Measurements from ENCODE around the gene PCDHGA1.

Gene PCDHGA1

DNA sequence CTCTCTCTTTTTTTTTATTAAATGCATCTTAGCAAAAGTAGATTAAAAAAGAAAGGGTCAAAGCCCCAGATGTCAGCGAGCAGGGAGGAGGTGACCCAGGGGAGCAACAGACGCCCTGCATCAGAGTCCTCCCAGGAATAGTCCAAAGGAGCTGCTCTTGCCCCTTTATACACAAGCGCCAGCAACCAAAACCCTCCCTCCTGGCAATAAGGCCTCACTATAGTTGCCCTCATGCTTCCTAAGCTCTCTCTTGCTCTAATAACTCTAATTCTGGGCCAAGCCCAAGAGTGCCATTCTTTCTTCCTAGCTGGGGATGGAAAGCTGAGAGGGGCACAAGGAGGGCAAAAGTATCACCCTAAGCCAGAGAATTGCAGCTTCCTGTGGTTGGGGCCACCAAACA is 184.8 kb downstream of the PCDHGA1 start (continued):
- TF ChIP-seq, protein P1, sequence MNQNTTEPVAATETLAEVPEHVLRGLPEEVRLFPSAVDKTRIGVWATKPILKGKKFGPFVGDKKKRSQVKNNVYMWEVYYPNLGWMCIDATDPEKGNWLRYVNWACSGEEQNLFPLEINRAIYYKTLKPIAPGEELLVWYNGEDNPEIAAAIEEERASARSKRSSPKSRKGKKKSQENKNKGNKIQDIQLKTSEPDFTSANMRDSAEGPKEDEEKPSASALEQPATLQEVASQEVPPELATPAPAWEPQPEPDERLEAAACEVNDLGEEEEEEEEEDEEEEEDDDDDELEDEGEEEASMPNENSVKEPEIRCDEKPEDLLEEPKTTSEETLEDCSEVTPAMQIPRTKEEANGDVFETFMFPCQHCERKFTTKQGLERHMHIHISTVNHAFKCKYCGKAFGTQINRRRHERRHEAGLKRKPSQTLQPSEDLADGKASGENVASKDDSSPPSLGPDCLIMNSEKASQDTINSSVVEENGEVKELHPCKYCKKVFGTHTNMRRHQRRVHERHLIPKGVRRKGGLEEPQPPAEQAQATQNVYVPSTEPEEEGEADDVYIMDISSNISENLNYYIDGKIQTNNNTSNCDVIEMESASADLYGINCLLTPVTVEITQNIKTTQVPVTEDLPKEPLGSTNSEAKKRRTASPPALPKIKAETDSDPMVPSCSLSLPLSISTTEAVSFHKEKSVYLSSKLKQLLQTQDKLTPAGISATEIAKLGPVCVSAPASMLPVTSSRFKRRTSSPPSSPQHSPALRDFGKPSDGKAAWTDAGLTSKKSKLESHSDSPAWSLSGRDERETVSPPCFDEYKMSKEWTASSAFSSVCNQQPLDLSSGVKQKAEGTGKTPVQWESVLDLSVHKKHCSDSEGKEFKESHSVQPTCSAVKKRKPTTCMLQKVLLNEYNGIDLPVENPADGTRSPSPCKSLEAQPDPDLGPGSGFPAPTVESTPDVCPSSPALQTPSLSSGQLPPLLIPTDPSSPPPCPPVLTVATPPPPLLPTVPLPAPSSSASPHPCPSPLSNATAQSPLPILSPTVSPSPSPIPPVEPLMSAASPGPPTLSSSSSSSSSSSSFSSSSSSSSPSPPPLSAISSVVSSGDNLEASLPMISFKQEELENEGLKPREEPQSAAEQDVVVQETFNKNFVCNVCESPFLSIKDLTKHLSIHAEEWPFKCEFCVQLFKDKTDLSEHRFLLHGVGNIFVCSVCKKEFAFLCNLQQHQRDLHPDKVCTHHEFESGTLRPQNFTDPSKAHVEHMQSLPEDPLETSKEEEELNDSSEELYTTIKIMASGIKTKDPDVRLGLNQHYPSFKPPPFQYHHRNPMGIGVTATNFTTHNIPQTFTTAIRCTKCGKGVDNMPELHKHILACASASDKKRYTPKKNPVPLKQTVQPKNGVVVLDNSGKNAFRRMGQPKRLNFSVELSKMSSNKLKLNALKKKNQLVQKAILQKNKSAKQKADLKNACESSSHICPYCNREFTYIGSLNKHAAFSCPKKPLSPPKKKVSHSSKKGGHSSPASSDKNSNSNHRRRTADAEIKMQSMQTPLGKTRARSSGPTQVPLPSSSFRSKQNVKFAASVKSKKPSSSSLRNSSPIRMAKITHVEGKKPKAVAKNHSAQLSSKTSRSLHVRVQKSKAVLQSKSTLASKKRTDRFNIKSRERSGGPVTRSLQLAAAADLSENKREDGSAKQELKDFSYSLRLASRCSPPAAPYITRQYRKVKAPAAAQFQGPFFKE (tag by site-specific recombination; IDR thresholded peaks at IDR 0.05; ENCODE audit: borderline replicate concordance): no peak
- TF ChIP-seq SCRT2 (tag by site-specific recombination; IDR thresholded peaks at IDR 0.05): no peak
- TF ChIP-seq ZNF600 (tag by site-specific recombination; IDR thresholded peaks at IDR 0.05): no peak
- TF ChIP-seq FEZF1 (tag by site-specific recombination; IDR thresholded peaks at IDR 0.05): no peak
- no peak for TF ChIP-seq ZNF274 (IDR thresholded peaks at IDR 0.05; ENCODE audit: low read length)
- TF ChIP-seq ZNF274 (tag by site-specific recombination; IDR thresholded peaks at IDR 0.05; ENCODE audit: borderline replicate concordance): no peak
- no peak for TF ChIP-seq SCRT1 (tag by site-specific recombination; IDR thresholded peaks at IDR 0.05; ENCODE audit: borderline replicate concordance)
- no peak for TF ChIP-seq ZNF777 (tag by site-specific recombination; IDR thresholded peaks at IDR 0.05; ENCODE audit: borderline replicate concordance)
- TF ChIP-seq, protein P2, sequence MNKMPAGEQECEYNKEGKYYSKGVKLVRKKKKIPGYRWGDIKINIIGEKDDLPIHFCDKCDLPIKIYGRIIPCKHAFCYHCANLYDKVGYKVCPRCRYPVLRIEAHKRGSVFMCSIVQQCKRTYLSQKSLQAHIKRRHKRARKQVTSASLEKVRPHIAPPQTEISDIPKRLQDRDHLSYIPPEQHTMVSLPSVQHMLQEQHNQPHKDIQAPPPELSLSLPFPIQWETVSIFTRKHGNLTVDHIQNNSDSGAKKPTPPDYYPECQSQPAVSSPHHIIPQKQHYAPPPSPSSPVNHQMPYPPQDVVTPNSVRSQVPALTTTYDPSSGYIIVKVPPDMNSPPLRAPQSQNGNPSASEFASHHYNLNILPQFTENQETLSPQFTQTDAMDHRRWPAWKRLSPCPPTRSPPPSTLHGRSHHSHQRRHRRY (tag by site-specific recombination; IDR thresholded peaks at IDR 0.05): no peak

DNA sequence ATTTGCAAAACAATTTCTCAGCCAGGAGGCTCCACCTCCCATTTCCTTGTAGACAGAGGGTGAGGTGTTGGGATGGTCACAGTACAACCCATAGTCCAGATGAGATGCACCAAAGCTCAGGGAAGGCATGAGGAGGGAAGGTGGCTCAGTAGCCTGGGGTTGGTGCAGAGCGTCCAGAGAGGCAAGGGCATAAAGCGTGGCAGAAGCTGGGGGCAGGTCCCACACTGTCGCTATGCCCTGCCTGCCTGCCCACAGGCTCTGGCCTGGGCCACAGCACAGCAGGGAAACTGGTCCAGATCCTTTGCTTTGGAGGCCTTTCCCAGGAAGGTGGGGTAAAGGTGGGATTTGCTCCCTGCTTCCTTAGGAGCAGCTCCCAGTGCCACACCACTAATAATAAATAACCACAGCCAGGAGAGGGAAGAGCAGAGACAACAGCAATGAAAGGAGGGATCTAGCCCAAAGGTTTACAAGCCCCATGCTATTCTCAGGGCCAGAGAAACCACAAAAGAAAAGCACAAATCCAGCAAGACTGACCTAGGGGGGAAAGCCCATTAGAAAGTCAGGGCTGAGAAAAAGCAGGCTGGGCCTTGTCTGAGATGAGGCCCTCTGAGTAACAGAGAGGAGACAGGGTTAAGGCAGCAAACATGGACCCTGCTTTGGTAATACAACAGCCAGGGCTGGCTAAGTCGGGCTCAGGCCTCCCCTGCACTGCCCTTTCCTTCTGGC is 185.8 kb downstream of the PCDHGA1 start:
- CTCF ChIA-PET: interaction anchor here (0.6 to 5.8 kb wide), 9 partner anchors 7 to 360 kb away, joined by 3 to 67 read pairs (median 5); partner anchors contain the start of genes PCDHGA10, PCDHGA11 and PCDHGA2
- H3K9me3 ChIP-seq (ENCODE audit: control insufficient read depth, insufficient read depth, low read depth, low read length): no peaks in the 10 kb centered on the region
- POLR2A ChIA-PET: no interaction called here
- H3K4me1 ChIP-seq (ENCODE audit: control insufficient read depth, insufficient read depth, low read length): peaks cover 3% of the 10 kb centered on the region; the same call in 1 of the 2 replicates
- H3K4me3 ChIP-seq (ENCODE audit: low read depth, low read length): no peak overlapping the region
- H3K27ac ChIP-seq (ENCODE audit: extremely low read depth, low read depth, low read length): no peak overlapping the region
- H3K36me3 ChIP-seq (ENCODE audit: control insufficient read depth in 2 of 2, insufficient read depth in 1 of 2, low read length in 2 of 2): peaks cover 10 to 72% of the 10 kb centered on the region in 2 experiments
- TF ChIP-seq ZBTB7A (tag by site-specific recombination; IDR thresholded peaks at IDR 0.05; ENCODE audit: low read depth) (no peak), TCF7L2 (IDR thresholded peaks at IDR 0.05; ENCODE audit: borderline replicate concordance, low read depth, low read length) (no peak), ZNF112 (tag by site-specific recombination; IDR thresholded peaks at IDR 0.05) (no peak)
- TF ChIP-seq, protein P3, sequence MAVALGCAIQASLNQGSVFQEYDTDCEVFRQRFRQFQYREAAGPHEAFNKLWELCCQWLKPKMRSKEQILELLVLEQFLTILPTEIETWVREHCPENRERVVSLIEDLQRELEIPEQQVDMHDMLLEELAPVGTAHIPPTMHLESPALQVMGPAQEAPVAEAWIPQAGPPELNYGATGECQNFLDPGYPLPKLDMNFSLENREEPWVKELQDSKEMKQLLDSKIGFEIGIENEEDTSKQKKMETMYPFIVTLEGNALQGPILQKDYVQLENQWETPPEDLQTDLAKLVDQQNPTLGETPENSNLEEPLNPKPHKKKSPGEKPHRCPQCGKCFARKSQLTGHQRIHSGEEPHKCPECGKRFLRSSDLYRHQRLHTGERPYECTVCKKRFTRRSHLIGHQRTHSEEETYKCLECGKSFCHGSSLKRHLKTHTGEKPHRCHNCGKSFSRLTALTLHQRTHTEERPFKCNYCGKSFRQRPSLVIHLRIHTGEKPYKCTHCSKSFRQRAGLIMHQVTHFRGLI (tag by site-specific recombination; IDR thresholded peaks at IDR 0.05): peak; percentile 44; the same call in 1 of the 2 replicates

DNA sequence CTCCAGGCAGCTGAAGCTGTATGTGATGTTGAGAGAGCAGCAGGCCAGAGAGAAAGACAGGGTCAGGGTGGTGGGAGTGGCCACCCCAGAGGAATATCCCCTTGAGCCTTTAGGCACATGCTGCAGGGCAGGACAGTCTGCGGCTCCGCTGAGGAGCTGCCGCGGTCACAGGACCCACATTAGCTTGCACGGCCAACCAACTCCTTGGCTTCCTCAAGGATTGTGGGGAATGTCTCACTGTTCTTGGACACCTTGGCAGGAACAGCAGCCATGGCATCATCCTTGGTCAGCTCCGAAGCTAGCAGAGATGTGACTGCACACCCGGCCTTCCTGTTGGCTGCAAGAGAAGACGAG is 186.3 kb downstream of the PCDHGA1 start:
- peaks cover 10 to 72% of the 10 kb centered on the region in 2 experiments for H3K36me3 ChIP-seq (ENCODE audit: control insufficient read depth in 2 of 2, insufficient read depth in 1 of 2, low read length in 2 of 2)
- no peak overlapping the region for H3K4me3 ChIP-seq (ENCODE audit: low read depth, low read length)
- POLR2A ChIA-PET: no interaction called here
- no peaks in the 10 kb centered on the region for H3K9me3 ChIP-seq (ENCODE audit: control insufficient read depth, insufficient read depth, low read depth, low read length)
- no peak overlapping the region for H3K27ac ChIP-seq (ENCODE audit: extremely low read depth, low read depth, low read length)
- CTCF ChIA-PET: interaction anchor here (0.8 to 5.2 kb wide), 4 partner anchors 7 to 178 kb away, joined by 3 to 67 read pairs (median 4); partner anchors contain the start of gene PCDHGA2
- H3K4me1 ChIP-seq (ENCODE audit: control insufficient read depth, insufficient read depth, low read length): peaks cover 6% of the 10 kb centered on the region
- TF ChIP-seq ZFP37 (tag by site-specific recombination; IDR thresholded peaks at IDR 0.05): no peak
- TF ChIP-seq, protein P4, sequence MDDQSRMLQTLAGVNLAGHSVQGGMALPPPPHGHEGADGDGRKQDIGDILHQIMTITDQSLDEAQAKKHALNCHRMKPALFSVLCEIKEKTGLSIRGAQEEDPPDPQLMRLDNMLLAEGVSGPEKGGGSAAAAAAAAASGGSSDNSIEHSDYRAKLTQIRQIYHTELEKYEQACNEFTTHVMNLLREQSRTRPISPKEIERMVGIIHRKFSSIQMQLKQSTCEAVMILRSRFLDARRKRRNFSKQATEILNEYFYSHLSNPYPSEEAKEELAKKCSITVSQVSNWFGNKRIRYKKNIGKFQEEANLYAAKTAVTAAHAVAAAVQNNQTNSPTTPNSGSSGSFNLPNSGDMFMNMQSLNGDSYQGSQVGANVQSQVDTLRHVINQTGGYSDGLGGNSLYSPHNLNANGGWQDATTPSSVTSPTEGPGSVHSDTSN (CRISPR knock-in tag; IDR thresholded peaks at IDR 0.05): no peak
- TF ChIP-seq, protein P5, sequence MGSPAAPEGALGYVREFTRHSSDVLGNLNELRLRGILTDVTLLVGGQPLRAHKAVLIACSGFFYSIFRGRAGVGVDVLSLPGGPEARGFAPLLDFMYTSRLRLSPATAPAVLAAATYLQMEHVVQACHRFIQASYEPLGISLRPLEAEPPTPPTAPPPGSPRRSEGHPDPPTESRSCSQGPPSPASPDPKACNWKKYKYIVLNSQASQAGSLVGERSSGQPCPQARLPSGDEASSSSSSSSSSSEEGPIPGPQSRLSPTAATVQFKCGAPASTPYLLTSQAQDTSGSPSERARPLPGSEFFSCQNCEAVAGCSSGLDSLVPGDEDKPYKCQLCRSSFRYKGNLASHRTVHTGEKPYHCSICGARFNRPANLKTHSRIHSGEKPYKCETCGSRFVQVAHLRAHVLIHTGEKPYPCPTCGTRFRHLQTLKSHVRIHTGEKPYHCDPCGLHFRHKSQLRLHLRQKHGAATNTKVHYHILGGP (tag by site-specific recombination; IDR thresholded peaks at IDR 0.05): no peak
- no peak for TF ChIP-seq ZNF433 (tag by site-specific recombination; IDR thresholded peaks at IDR 0.05; ENCODE audit: low read depth)
- TF ChIP-seq, protein P6, sequence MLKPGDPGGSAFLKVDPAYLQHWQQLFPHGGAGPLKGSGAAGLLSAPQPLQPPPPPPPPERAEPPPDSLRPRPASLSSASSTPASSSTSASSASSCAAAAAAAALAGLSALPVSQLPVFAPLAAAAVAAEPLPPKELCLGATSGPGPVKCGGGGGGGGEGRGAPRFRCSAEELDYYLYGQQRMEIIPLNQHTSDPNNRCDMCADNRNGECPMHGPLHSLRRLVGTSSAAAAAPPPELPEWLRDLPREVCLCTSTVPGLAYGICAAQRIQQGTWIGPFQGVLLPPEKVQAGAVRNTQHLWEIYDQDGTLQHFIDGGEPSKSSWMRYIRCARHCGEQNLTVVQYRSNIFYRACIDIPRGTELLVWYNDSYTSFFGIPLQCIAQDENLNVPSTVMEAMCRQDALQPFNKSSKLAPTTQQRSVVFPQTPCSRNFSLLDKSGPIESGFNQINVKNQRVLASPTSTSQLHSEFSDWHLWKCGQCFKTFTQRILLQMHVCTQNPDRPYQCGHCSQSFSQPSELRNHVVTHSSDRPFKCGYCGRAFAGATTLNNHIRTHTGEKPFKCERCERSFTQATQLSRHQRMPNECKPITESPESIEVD (tag by site-specific recombination; IDR thresholded peaks at IDR 0.05): no peak
- TF ChIP-seq GLI4 (tag by site-specific recombination; IDR thresholded peaks at IDR 0.05): no peak
